ENCODE results near the gene PLXNA2. TPM values are rescaled to one million over a fixed set of nuclear protein-coding genes. Genes with fewer than 3 reads are reported as not detected.

The PLXNA2 gene
- total RNA-seq, 1 experiment from 2014 or later = 0.06 TPM

GRCh38 chr1:208192995-208193394 lies 51.2 kb downstream of the PLXNA2 start:
- no TSS peak for BruUV-seq (replicated peaks)
- no peak for TF ChIP-seq CTCF (conservative IDR thresholded peaks at IDR 0.05; ENCODE audit: low read depth, low read length)
- no peak for TF ChIP-seq EZH2 (IDR thresholded peaks at IDR 0.05; ENCODE audit: borderline replicate concordance, low read depth, low read length, poor library complexity, severe bottlenecking)
- no peak for DNase-seq (ENCODE audit: low spot score)
- H3K4me1 ChIP-seq (ENCODE audit: insufficient read depth, low read length, poor library complexity, severe bottlenecking) = no peaks in the 10 kb centered on the region
- no peaks in the 10 kb centered on the region for H3K27me3 ChIP-seq (replicated peaks; ENCODE audit: insufficient read depth, low read depth, low read length, poor library complexity)
- H3K9me3 ChIP-seq (ENCODE audit: low read depth, low read length, poor library complexity, severe bottlenecking) = no peaks in the 10 kb centered on the region
- no peak overlapping the region for H3K4me3 ChIP-seq (ENCODE audit: low read depth, low read length, poor library complexity, severe bottlenecking)
- no peaks in the 10 kb centered on the region for H3K36me3 ChIP-seq (ENCODE audit: insufficient read depth, low read length, poor library complexity, severe bottlenecking)
- intact Hi-C loops (cut with micrococcal nuclease; ENCODE audit: unreplicated experiment) = no loop called here
- no peak overlapping the region for H3K27ac ChIP-seq (ENCODE audit: low read depth, low read length, poor library complexity, severe bottlenecking)
- ChIA-PET POLR2A (ENCODE audit: low non-redundant PET) (no interaction called here), CTCF (no interaction called here)

DNA sequence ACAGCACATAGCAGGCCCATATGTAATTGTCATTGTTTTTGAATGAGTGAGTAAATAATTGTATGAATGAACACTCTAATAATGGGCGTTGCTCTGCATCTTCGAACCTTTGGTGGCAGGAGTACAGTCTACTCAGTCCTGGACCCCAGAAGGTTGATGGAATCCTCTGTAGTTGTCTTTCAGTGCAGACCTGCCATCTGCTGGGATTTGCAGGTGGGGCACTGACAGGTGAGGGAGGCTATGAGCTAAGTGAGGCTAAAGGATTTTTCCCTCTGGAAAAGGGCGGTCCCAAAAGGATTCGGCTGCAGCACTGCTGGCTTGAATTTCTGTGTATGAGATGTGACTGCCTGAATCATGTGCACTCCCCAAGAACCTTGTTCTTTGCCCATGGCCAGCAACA lies 53.4 kb downstream of the PLXNA2 start:
- peaks cover 6% of the 10 kb centered on the region for H3K27me3 ChIP-seq (replicated peaks; ENCODE audit: insufficient read depth, low read depth, low read length, poor library complexity)
- no peak overlapping the region for H3K27ac ChIP-seq (ENCODE audit: low read depth, low read length, poor library complexity, severe bottlenecking)
- DNase-seq (ENCODE audit: low spot score) = no peak
- ChIA-PET CTCF (no interaction called here), POLR2A (ENCODE audit: low non-redundant PET) (no interaction called here)
- no peaks in the 10 kb centered on the region for H3K36me3 ChIP-seq (ENCODE audit: insufficient read depth, low read length, poor library complexity, severe bottlenecking)
- BruUV-seq (replicated peaks) = no TSS peak
- intact Hi-C loops (cut with micrococcal nuclease; ENCODE audit: unreplicated experiment) = no loop called here
- no peaks in the 10 kb centered on the region for H3K9me3 ChIP-seq (ENCODE audit: low read depth, low read length, poor library complexity, severe bottlenecking)
- TF ChIP-seq EZH2 (IDR thresholded peaks at IDR 0.05; ENCODE audit: borderline replicate concordance, low read depth, low read length, poor library complexity, severe bottlenecking) (no peak), CTCF (conservative IDR thresholded peaks at IDR 0.05; ENCODE audit: low read depth, low read length) (no peak)
- no peaks in the 10 kb centered on the region for H3K4me1 ChIP-seq (ENCODE audit: insufficient read depth, low read length, poor library complexity, severe bottlenecking)
- H3K4me3 ChIP-seq (ENCODE audit: low read depth, low read length, poor library complexity, severe bottlenecking) = no peak overlapping the region

DNA sequence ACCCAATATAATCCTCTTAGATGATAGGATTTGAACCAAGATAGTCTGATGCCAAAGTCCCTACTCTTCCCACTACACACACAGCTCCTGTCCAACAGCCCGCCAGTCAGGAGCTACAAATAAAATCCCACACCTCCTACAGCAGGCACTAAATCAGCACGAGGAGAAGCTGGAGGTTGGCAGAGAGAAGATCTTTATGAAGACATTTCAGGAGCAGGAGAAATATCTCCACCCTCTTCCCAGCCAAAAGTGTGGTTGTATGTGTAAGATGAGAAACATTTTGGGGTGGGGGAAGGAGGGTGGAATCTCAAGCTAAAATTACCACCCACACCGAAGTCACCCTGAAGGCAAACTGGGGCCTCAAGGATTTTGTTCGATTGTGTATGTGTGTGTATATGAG lies 54.5 kb downstream of the PLXNA2 start:
- POLR2A ChIA-PET (ENCODE audit: low non-redundant PET) = no interaction called here
- TF ChIP-seq CTCF (conservative IDR thresholded peaks at IDR 0.05; ENCODE audit: low read depth, low read length) = no peak
- TF ChIP-seq EZH2 (IDR thresholded peaks at IDR 0.05; ENCODE audit: borderline replicate concordance, low read depth, low read length, poor library complexity, severe bottlenecking) = no peak
- Histone ChIP-seq H3K27me3 (replicated peaks; ENCODE audit: insufficient read depth, low read depth, low read length, poor library complexity) (peaks cover 6% of the 10 kb centered on the region), H3K36me3 (ENCODE audit: insufficient read depth, low read length, poor library complexity, severe bottlenecking) (no peaks in the 10 kb centered on the region), H3K4me3 (ENCODE audit: low read depth, low read length, poor library complexity, severe bottlenecking) (no peak overlapping the region), H3K27ac (ENCODE audit: low read depth, low read length, poor library complexity, severe bottlenecking) (no peak overlapping the region), H3K9me3 (ENCODE audit: low read depth, low read length, poor library complexity, severe bottlenecking) (no peaks in the 10 kb centered on the region), H3K4me1 (ENCODE audit: insufficient read depth, low read length, poor library complexity, severe bottlenecking) (no peaks in the 10 kb centered on the region)
- BruUV-seq (replicated peaks) = no TSS peak
- CTCF ChIA-PET = no interaction called here
- intact Hi-C loops (cut with micrococcal nuclease; ENCODE audit: unreplicated experiment) = no loop called here
- DNase-seq (ENCODE audit: low spot score) = no peak
